AG04450 (cell line): ENCODE measurements around the gene SOS2. TPM values are rescaled to one million over a fixed set of nuclear protein-coding genes. Genes with fewer than 3 reads are reported as not detected.

ENCODE experiments used
- CTCF ChIA-PET: fragments of 300-600, 350-600 bp; formaldehyde crosslinking; extraction: SDS; loops from one replicate; lab custom pipeline; 2022; ENCODE audit warnings: antibody characterized with exemption, inconsistent platforms; lab: Charles Lee
- POLR2A ChIA-PET: fragments of 350-600 bp; formaldehyde crosslinking; extraction: SDS; loops from one replicate; lab custom pipeline; 2021; ENCODE audit warnings: antibody characterized with exemption, inconsistent platforms; lab: Yijun Ruan, JAX
- DNase-seq: peaks from one replicate; pipeline ENCODE4 v3.0.0-alpha.2; 2011; ENCODE audit warnings: low read depth, low spot score
- H3K27ac ChIP-seq: one replicate; pipeline ENCODE4 v1.5.1; 2012; ENCODE audit warnings: low read depth, low read length, control low read depth
- H3K27me3 ChIP-seq: one replicate; pipeline ENCODE4 v1.6.0; 2012; ENCODE audit warnings: low read length; ENCODE audit not compliant: control insufficient read depth, insufficient read depth
- H3K4me3 ChIP-seq: 2 replicates; pipeline ENCODE4 v1.5.1; 2011; ENCODE audit warnings: mild to moderate bottlenecking, low read depth, low read length, control low read depth
- H3K9me3 ChIP-seq: 2 replicates; pipeline ENCODE4 v1.5.1; 2012; ENCODE audit warnings: low read length; ENCODE audit not compliant: control insufficient read depth, insufficient read depth
- polyA plus RNA-seq: library from polyadenylated mRNA; depleted of rRNA; stranded (reverse); fragments of >200 nt; gene quantifications from 2 replicates; pipeline ENCODE4 v1.2.3, GENCODE V29; 2011
- TF ChIP-seq, protein P1 (sequence below): IDR thresholded peaks from 2 replicates; pipeline ENCODE4 v1.5.1; 2011; ENCODE audit warnings: low read depth, low read length, control low read depth, inconsistent platforms

SOS2 gene
- polyA plus RNA-seq, 1 experiment: 17.8 TPM

- no peak for DNase-seq
- CTCF ChIA-PET: no interaction called here
- Histone ChIP-seq H3K4me3 (no peak overlapping the region), H3K27me3 (no peaks in the 10 kb centered on the region), H3K27ac (no peak overlapping the region), H3K9me3 (no peaks in the 10 kb centered on the region; the same call in 1 of the 2 replicates)
- POLR2A ChIA-PET: no interaction called here
- TF ChIP-seq, protein P1, sequence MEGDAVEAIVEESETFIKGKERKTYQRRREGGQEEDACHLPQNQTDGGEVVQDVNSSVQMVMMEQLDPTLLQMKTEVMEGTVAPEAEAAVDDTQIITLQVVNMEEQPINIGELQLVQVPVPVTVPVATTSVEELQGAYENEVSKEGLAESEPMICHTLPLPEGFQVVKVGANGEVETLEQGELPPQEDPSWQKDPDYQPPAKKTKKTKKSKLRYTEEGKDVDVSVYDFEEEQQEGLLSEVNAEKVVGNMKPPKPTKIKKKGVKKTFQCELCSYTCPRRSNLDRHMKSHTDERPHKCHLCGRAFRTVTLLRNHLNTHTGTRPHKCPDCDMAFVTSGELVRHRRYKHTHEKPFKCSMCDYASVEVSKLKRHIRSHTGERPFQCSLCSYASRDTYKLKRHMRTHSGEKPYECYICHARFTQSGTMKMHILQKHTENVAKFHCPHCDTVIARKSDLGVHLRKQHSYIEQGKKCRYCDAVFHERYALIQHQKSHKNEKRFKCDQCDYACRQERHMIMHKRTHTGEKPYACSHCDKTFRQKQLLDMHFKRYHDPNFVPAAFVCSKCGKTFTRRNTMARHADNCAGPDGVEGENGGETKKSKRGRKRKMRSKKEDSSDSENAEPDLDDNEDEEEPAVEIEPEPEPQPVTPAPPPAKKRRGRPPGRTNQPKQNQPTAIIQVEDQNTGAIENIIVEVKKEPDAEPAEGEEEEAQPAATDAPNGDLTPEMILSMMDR: no peak
Measured at GRCh38 chr14:50212726-50213125, 18.7 kb downstream of the SOS2 start.

- H3K27ac ChIP-seq: no peak overlapping the region
- no peaks in the 10 kb centered on the region for H3K27me3 ChIP-seq
- H3K4me3 ChIP-seq: no peak overlapping the region
- POLR2A ChIA-PET: no interaction called here
- TF ChIP-seq, protein P1: no peak
- CTCF ChIA-PET: interaction anchor here (1.7 to 1.9 kb wide), 2 partner anchors 51 to 348 kb away, joined by 4 to 7 read pairs; no protein-coding TSS in a partner anchor
- no peak for DNase-seq
- H3K9me3 ChIP-seq: no peaks in the 10 kb centered on the region; the same call in 1 of the 2 replicates
Measured at GRCh38 chr14:50210074-50210473, 21.3 kb downstream of the SOS2 start.

DNA sequence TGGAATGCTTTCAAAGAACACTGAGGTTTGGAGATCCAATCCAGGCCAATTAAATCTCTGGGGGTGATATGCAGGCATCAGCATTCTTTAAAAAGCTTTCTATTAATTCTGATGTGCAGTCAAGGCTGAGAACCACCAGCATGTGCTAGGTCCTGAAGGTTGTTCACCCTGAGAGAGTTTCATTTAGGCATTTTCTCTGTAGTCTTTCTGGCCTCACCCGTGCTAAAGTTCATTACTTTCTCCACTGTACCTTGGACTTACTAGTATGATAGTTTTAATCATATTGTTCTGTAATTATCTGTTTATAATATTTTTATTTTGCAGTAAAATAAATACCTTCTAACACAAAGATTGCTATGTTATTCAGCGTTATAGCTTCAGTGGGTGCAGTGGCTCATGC, 32.9 kb downstream of the SOS2 start:
- no peak for DNase-seq
- TF ChIP-seq, protein P1: no peak
- Histone ChIP-seq H3K9me3 (no peaks in the 10 kb centered on the region), H3K27ac (no peak overlapping the region), H3K4me3 (no peak overlapping the region), H3K27me3 (no peaks in the 10 kb centered on the region)
- ChIA-PET CTCF (interaction anchor here (0.6 kb wide), 1 partner anchor 92 kb away, joined by 3 read pairs; no protein-coding TSS in a partner anchor), POLR2A (no interaction called here)

DNA sequence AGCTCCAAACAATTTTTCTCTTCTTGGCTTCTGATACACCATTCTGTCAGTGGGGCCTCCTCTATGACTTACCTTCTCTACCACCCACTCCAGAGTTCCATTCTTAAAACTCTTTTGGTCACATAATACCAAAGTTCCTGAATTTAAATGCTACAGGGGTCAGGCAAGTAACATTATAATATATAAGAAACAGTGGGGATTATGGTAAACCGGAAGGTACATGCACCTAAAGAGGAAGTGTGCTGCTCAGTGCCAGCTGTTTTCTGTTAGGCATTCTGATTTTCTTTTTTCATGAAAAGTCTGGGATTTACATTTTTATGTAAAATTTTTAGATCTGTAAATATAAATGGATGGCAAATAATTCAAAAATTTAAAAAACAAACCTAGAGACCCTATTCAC, 39.9 kb downstream of the SOS2 start:
- no peak overlapping the region for H3K4me3 ChIP-seq
- no peaks in the 10 kb centered on the region for H3K9me3 ChIP-seq
- no peak for DNase-seq
- POLR2A ChIA-PET: no interaction called here
- TF ChIP-seq, protein P1: no peak
- H3K27me3 ChIP-seq: no peaks in the 10 kb centered on the region
- H3K27ac ChIP-seq: no peak overlapping the region
- CTCF ChIA-PET: interaction anchor here (0.8 to 1.4 kb wide), 2 partner anchors 11 to 12 kb away, joined by 3 to 6 read pairs; no protein-coding TSS in a partner anchor

- CTCF ChIA-PET: interaction anchor here (1.0 kb wide), 1 partner anchor 73 kb away, joined by 3 read pairs; no protein-coding TSS in a partner anchor
- TF ChIP-seq, protein P1: no peak
- POLR2A ChIA-PET: interaction anchor here (0.7 kb wide), 1 partner anchor 470 kb away, joined by 4 read pairs; no protein-coding TSS in a partner anchor
- H3K4me3 ChIP-seq: no peak overlapping the region
- no peaks in the 10 kb centered on the region for H3K9me3 ChIP-seq
- DNase-seq: no peak
- no peak overlapping the region for H3K27ac ChIP-seq
- H3K27me3 ChIP-seq: no peaks in the 10 kb centered on the region
Measured at GRCh38 chr14:50186107-50186506, 45.3 kb downstream of the SOS2 start.
